ENCODE measurements around the gene FOXP1.
A peak's percentile ranks its signal among the peaks of the same experiment; 100 is the strongest.

The FOXP1 gene

GRCh38 chr3:71500696-71501095 is 82.8 kb downstream of the FOXP1 start:
- no peak overlapping the region for H3K27ac ChIP-seq (ENCODE audit: low read depth, low read length)
- no peaks in the 10 kb centered on the region for H3K36me3 ChIP-seq (ENCODE audit: control insufficient read depth in 1 of 2, insufficient read depth in 2 of 2, low read length in 2 of 2)

GRCh38 chr3:71499227-71499876 is 84.2 kb downstream of the FOXP1 start:
- Histone ChIP-seq H3K9me3 (ENCODE audit: control insufficient read depth in 1 of 2, low read length in 2 of 2) (no peaks in the 10 kb centered on the region), H3K9ac (ENCODE audit: low read depth in 1 of 2, low read length in 2 of 2) (no peak overlapping the region), H3K4me1 (ENCODE audit: control insufficient read depth in 1 of 2, insufficient read depth in 2 of 2, low read length in 2 of 2) (peaks cover 5 to 7% of the 10 kb centered on the region in 2 donors), H3K4me3 (ENCODE audit: low read depth in 1 of 2, low read length in 2 of 2) (no peak overlapping the region), H3K27me3 (ENCODE audit: control insufficient read depth in 1 of 2, insufficient read depth in 2 of 2, low read length in 2 of 2) (no peaks in the 10 kb centered on the region), H3K36me3 (ENCODE audit: control insufficient read depth in 1 of 2, insufficient read depth in 2 of 2, low read length in 2 of 2) (no peaks in the 10 kb centered on the region), H3K27ac (ENCODE audit: low read depth, low read length) (no peak overlapping the region)

More at GRCh38 chr3:71500696-71501095, 82.8 kb downstream of the FOXP1 start:
- no peaks in the 10 kb centered on the region for H3K9me3 ChIP-seq (ENCODE audit: control insufficient read depth in 1 of 2, low read length in 2 of 2)
- H3K4me3 ChIP-seq (ENCODE audit: low read depth in 1 of 2, low read length in 2 of 2), result no peak overlapping the region
- no peak overlapping the region for H3K9ac ChIP-seq (ENCODE audit: low read depth in 1 of 2, low read length in 2 of 2)
- peaks cover 5% of the 10 kb centered on the region in 2 donors for H3K4me1 ChIP-seq (ENCODE audit: control insufficient read depth in 1 of 2, insufficient read depth in 2 of 2, low read length in 2 of 2)
- no peaks in the 10 kb centered on the region for H3K27me3 ChIP-seq (ENCODE audit: control insufficient read depth in 1 of 2, insufficient read depth in 2 of 2, low read length in 2 of 2)

DNA sequence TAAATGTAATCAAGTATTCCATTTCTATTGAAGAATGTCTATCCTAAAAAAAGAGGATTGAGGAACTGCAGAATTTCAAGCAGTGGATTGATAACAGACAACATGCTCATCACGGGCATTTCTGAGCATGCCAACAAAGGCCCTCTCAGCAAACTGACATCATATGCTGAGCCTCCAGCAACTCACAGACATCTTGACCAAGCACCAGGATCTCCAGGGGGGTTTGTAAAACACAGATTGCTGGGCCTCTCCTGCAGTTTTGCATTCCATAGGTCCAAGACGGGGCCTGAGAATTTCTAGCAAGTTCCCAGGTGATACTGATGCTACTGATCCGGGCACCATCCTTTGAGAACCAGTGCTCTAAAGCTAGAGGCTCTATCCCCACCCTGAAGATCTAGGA is 85.0 kb downstream of the FOXP1 start:
- H3K4me3 ChIP-seq (ENCODE audit: low read depth in 1 of 2, low read length in 2 of 2), result no peak overlapping the region
- H3K27me3 ChIP-seq (ENCODE audit: control insufficient read depth in 1 of 2, insufficient read depth in 2 of 2, low read length in 2 of 2), result no peaks in the 10 kb centered on the region
- H3K27ac ChIP-seq (ENCODE audit: low read depth, low read length), result no peak overlapping the region
- H3K4me1 ChIP-seq (ENCODE audit: control insufficient read depth in 1 of 2, insufficient read depth in 2 of 2, low read length in 2 of 2), result peaks cover 5 to 7% of the 10 kb centered on the region in 2 donors
- no peaks in the 10 kb centered on the region for H3K36me3 ChIP-seq (ENCODE audit: control insufficient read depth in 1 of 2, insufficient read depth in 2 of 2, low read length in 2 of 2)
- no peak overlapping the region for H3K9ac ChIP-seq (ENCODE audit: low read depth in 1 of 2, low read length in 2 of 2)
- H3K9me3 ChIP-seq (ENCODE audit: control insufficient read depth in 1 of 2, low read length in 2 of 2), result no peaks in the 10 kb centered on the region

- no peaks in the 10 kb centered on the region for H3K9me3 ChIP-seq (ENCODE audit: control insufficient read depth in 1 of 2, low read length in 2 of 2)
- H3K36me3 ChIP-seq (ENCODE audit: control insufficient read depth in 1 of 2, insufficient read depth in 2 of 2, low read length in 2 of 2), result peaks cover 3 to 4% of the 10 kb centered on the region in 2 donors
- H3K27ac ChIP-seq (ENCODE audit: low read depth, low read length), result no peak overlapping the region
- no peak overlapping the region for H3K4me3 ChIP-seq (ENCODE audit: low read depth in 1 of 2, low read length in 2 of 2)
- H3K4me1 ChIP-seq (ENCODE audit: control insufficient read depth in 1 of 2, insufficient read depth in 2 of 2, low read length in 2 of 2), result peaks cover 5 to 7% of the 10 kb centered on the region in 2 donors
- no peak overlapping the region for H3K9ac ChIP-seq (ENCODE audit: low read depth in 1 of 2, low read length in 2 of 2)
- H3K27me3 ChIP-seq (ENCODE audit: control insufficient read depth in 1 of 2, insufficient read depth in 2 of 2, low read length in 2 of 2), result no peaks in the 10 kb centered on the region
Measured at GRCh38 chr3:71497971-71498444, 85.5 kb downstream of the FOXP1 start.

- Histone ChIP-seq H3K9me3 (ENCODE audit: control insufficient read depth in 1 of 2, low read length in 2 of 2) (no peaks in the 10 kb centered on the region), H3K4me1 (ENCODE audit: control insufficient read depth in 1 of 2, insufficient read depth in 2 of 2, low read length in 2 of 2) (peaks cover 5 to 7% of the 10 kb centered on the region in 2 donors), H3K27me3 (ENCODE audit: control insufficient read depth in 1 of 2, insufficient read depth in 2 of 2, low read length in 2 of 2) (no peaks in the 10 kb centered on the region), H3K9ac (ENCODE audit: low read depth in 1 of 2, low read length in 2 of 2) (no peak overlapping the region), H3K4me3 (ENCODE audit: low read depth in 1 of 2, low read length in 2 of 2) (no peak overlapping the region), H3K27ac (ENCODE audit: low read depth, low read length) (no peak overlapping the region), H3K36me3 (ENCODE audit: control insufficient read depth in 1 of 2, insufficient read depth in 2 of 2, low read length in 2 of 2) (peaks cover 5% of the 10 kb centered on the region in 2 donors)
Measured at GRCh38 chr3:71497367-71497897, 86.1 kb downstream of the FOXP1 start.

- peak overlapping the region in 1 of 2 donors; percentile 40 for H3K4me3 ChIP-seq (ENCODE audit: low read depth in 1 of 2, low read length in 2 of 2)
Measured at GRCh38 chr3:71495708-71496472, 87.6 kb downstream of the FOXP1 start.

GRCh38 chr3:71494212-71494611 is 89.3 kb downstream of the FOXP1 start:
- no peak overlapping the region for H3K4me3 ChIP-seq (ENCODE audit: low read depth in 1 of 2, low read length in 2 of 2)
- peaks cover 10 to 20% of the 10 kb centered on the region in 2 donors for H3K36me3 ChIP-seq (ENCODE audit: control insufficient read depth in 1 of 2, insufficient read depth in 2 of 2, low read length in 2 of 2)
- H3K27ac ChIP-seq (ENCODE audit: low read depth, low read length), result no peak overlapping the region
- H3K9me3 ChIP-seq (ENCODE audit: control insufficient read depth in 1 of 2, low read length in 2 of 2), result peaks cover 0 to 7% of the 10 kb centered on the region in 2 donors
- no peak overlapping the region for H3K9ac ChIP-seq (ENCODE audit: low read depth in 1 of 2, low read length in 2 of 2)
- peaks cover 5 to 7% of the 10 kb centered on the region in 2 donors for H3K4me1 ChIP-seq (ENCODE audit: control insufficient read depth in 1 of 2, insufficient read depth in 2 of 2, low read length in 2 of 2)
- H3K27me3 ChIP-seq (ENCODE audit: control insufficient read depth in 1 of 2, insufficient read depth in 2 of 2, low read length in 2 of 2), result no peaks in the 10 kb centered on the region

More at GRCh38 chr3:71495708-71496472, 87.6 kb downstream of the FOXP1 start:
- Histone ChIP-seq H3K9me3 (ENCODE audit: control insufficient read depth in 1 of 2, low read length in 2 of 2) (peaks cover 0 to 7% of the 10 kb centered on the region in 2 donors), H3K4me1 (ENCODE audit: control insufficient read depth in 1 of 2, insufficient read depth in 2 of 2, low read length in 2 of 2) (peaks cover 5 to 7% of the 10 kb centered on the region in 2 donors), H3K36me3 (ENCODE audit: control insufficient read depth in 1 of 2, insufficient read depth in 2 of 2, low read length in 2 of 2) (peaks cover 10 to 17% of the 10 kb centered on the region in 2 donors), H3K27me3 (ENCODE audit: control insufficient read depth in 1 of 2, insufficient read depth in 2 of 2, low read length in 2 of 2) (no peaks in the 10 kb centered on the region), H3K9ac (ENCODE audit: low read depth in 1 of 2, low read length in 2 of 2) (no peak overlapping the region), H3K27ac (ENCODE audit: low read depth, low read length) (no peak overlapping the region)

- Histone ChIP-seq H3K27ac (ENCODE audit: low read depth, low read length) (no peak overlapping the region), H3K27me3 (ENCODE audit: control insufficient read depth in 1 of 2, insufficient read depth in 2 of 2, low read length in 2 of 2) (no peaks in the 10 kb centered on the region), H3K9me3 (ENCODE audit: control insufficient read depth in 1 of 2, low read length in 2 of 2) (peaks cover 0 to 7% of the 10 kb centered on the region in 2 donors), H3K36me3 (ENCODE audit: control insufficient read depth in 1 of 2, insufficient read depth in 2 of 2, low read length in 2 of 2) (peaks cover 10 to 22% of the 10 kb centered on the region in 2 donors), H3K4me1 (ENCODE audit: control insufficient read depth in 1 of 2, insufficient read depth in 2 of 2, low read length in 2 of 2) (peaks cover 5 to 7% of the 10 kb centered on the region in 2 donors), H3K4me3 (ENCODE audit: low read depth in 1 of 2, low read length in 2 of 2) (no peak overlapping the region), H3K9ac (ENCODE audit: low read depth in 1 of 2, low read length in 2 of 2) (no peak overlapping the region)
Measured at GRCh38 chr3:71492974-71493771, 90.4 kb downstream of the FOXP1 start.

DNA sequence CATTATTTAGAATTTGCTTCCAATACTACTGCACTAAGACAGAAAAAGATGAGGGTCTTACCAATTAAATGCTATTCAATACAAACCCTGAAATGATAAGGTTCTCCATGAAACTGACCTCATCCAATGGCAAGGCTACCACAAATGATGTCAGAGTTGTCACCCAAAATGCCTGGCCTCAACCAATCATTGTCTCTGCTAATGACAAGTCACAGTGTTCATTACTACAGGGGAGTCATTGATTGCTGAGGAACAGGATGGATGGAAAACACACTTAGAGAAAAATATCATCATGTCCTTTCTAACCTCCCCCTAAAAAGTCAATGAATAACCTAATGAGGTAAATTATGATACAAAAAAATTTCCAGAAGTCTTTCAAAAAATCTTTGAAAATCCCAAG is 91.0 kb downstream of the FOXP1 start:
- Histone ChIP-seq H3K9me3 (ENCODE audit: control insufficient read depth in 1 of 2, low read length in 2 of 2) (peaks cover 0 to 7% of the 10 kb centered on the region in 2 donors), H3K4me3 (ENCODE audit: low read depth in 1 of 2, low read length in 2 of 2) (no peak overlapping the region), H3K27me3 (ENCODE audit: control insufficient read depth in 1 of 2, insufficient read depth in 2 of 2, low read length in 2 of 2) (no peaks in the 10 kb centered on the region), H3K4me1 (ENCODE audit: control insufficient read depth in 1 of 2, insufficient read depth in 2 of 2, low read length in 2 of 2) (peaks cover 5 to 7% of the 10 kb centered on the region in 2 donors), H3K27ac (ENCODE audit: low read depth, low read length) (no peak overlapping the region), H3K36me3 (ENCODE audit: control insufficient read depth in 1 of 2, insufficient read depth in 2 of 2, low read length in 2 of 2) (peaks cover 10 to 22% of the 10 kb centered on the region in 2 donors), H3K9ac (ENCODE audit: low read depth in 1 of 2, low read length in 2 of 2) (no peak overlapping the region)

Data from duodenal mucosa (tissue), 2 donors.